ENCODE data around the gene PRDX4.

PRDX4 gene

DNA sequence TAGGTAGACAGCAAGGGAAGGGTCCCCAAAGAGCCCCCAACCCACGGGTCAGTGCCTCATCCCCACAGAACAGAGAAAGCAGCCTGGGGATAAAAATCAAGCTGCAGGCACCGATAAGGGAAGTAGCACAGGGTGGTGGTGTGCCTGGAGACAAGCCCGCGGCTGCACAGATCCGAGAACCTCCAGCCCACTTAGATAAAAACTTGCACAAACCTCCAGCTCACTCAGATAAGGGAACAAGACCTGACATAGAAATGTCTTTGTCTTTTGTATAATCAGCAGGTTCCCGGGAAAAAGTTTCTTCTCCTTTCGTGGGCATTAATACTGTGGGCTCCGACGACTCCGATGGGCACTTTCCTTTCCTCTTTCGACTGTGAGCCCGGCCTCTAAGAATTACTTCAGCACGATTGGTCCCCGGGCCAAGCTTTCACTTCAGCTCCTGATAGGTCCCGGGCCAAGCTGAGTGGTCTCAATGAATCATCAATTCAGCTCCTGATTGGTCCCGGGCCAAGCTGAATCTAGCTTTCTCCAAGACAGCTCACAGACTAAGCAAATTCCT is 32.4 kb downstream of the PRDX4 start:
- TF ChIP-seq ZNF416 (tag by site-specific recombination; IDR thresholded peaks at IDR 0.05) (no peak), BCL11A (tag by site-specific recombination; IDR thresholded peaks at IDR 0.05; ENCODE audit: low read depth) (no peak), ZNF140 (tag by site-specific recombination; IDR thresholded peaks at IDR 0.05) (no peak)
- TF ChIP-seq, protein P1, sequence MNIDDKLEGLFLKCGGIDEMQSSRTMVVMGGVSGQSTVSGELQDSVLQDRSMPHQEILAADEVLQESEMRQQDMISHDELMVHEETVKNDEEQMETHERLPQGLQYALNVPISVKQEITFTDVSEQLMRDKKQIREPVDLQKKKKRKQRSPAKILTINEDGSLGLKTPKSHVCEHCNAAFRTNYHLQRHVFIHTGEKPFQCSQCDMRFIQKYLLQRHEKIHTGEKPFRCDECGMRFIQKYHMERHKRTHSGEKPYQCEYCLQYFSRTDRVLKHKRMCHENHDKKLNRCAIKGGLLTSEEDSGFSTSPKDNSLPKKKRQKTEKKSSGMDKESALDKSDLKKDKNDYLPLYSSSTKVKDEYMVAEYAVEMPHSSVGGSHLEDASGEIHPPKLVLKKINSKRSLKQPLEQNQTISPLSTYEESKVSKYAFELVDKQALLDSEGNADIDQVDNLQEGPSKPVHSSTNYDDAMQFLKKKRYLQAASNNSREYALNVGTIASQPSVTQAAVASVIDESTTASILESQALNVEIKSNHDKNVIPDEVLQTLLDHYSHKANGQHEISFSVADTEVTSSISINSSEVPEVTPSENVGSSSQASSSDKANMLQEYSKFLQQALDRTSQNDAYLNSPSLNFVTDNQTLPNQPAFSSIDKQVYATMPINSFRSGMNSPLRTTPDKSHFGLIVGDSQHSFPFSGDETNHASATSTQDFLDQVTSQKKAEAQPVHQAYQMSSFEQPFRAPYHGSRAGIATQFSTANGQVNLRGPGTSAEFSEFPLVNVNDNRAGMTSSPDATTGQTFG (tag by site-specific recombination; IDR thresholded peaks at IDR 0.05; ENCODE audit: borderline replicate concordance): no peak
- CTCF ChIA-PET: interaction anchor here (0.7 to 9.1 kb wide), 2 partner anchors 28 to 202 kb away, joined by 3 to 130 read pairs; no protein-coding TSS in a partner anchor
- Histone ChIP-seq H3K36me3 (ENCODE audit: control insufficient read depth in 2 of 2, insufficient read depth in 1 of 2, low read length in 2 of 2) (peaks cover 9 to 24% of the 10 kb centered on the region in 2 experiments; a peak in 2 of 3 replicates), H3K4me3 (ENCODE audit: low read depth, low read length) (no peak overlapping the region), H3K4me1 (ENCODE audit: control insufficient read depth, insufficient read depth, low read length) (no peaks in the 10 kb centered on the region), H3K9me3 (ENCODE audit: control insufficient read depth, insufficient read depth, low read depth, low read length) (no peaks in the 10 kb centered on the region), H3K27ac (ENCODE audit: extremely low read depth, low read depth, low read length) (no peak overlapping the region)
- POLR2A ChIA-PET: interaction anchor here (0.7 to 1.0 kb wide), 2 partner anchors 42 to 83 kb away, joined by 4 to 7 read pairs; partner anchors contain the start of gene SAT1

- ChIA-PET POLR2A (no interaction called here), CTCF (interaction anchor here (2.9 kb wide), 1 partner anchor 197 kb away, joined by 9 read pairs; no protein-coding TSS in a partner anchor)
- H3K4me1 ChIP-seq (ENCODE audit: control insufficient read depth, insufficient read depth, low read length): no peaks in the 10 kb centered on the region
- H3K4me3 ChIP-seq (ENCODE audit: low read depth, low read length): no peak overlapping the region
- TF ChIP-seq SCRT2 (tag by site-specific recombination; IDR thresholded peaks at IDR 0.05) (peak; percentile 69), GLI2 (tag by site-specific recombination; IDR thresholded peaks at IDR 0.05; ENCODE audit: borderline replicate concordance, low read depth) (no peak), ZNF639 (tag by site-specific recombination; IDR thresholded peaks at IDR 0.05) (no peak), ZNF473 (tag by site-specific recombination; IDR thresholded peaks at IDR 0.05) (no peak)
- peaks cover 28 to 50% of the 10 kb centered on the region in 2 experiments for H3K36me3 ChIP-seq (ENCODE audit: control insufficient read depth in 2 of 2, insufficient read depth in 1 of 2, low read length in 2 of 2)
- H3K27ac ChIP-seq (ENCODE audit: extremely low read depth, low read depth, low read length): no peak overlapping the region
- no peaks in the 10 kb centered on the region for H3K9me3 ChIP-seq (ENCODE audit: control insufficient read depth, insufficient read depth, low read depth, low read length)
These were observed 37.4 kb downstream of the PRDX4 start for GRCh38 chrX:23704673-23705206.

DNA sequence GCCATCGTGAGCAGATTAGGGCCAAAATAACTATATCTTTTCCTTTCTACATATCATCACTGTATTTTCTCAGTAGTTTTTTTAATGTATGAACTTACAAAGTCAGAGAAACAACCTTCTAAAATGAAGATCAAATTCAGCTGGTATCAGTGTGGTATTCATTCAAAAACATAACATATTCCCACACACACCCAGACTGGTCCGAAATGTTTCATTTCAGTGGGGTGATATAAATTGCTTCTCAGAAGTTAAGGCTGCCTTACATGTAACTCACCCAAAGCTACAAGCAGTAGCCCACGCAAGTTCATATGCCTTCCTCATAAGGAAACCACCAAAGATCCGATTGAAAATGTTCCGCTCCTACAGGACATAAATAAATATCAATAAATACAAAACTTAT is 37.9 kb downstream of the PRDX4 start:
- Histone ChIP-seq H3K27ac (ENCODE audit: extremely low read depth, low read depth, low read length) (no peak overlapping the region), H3K4me1 (ENCODE audit: control insufficient read depth, insufficient read depth, low read length) (no peaks in the 10 kb centered on the region), H3K36me3 (ENCODE audit: control insufficient read depth in 2 of 2, insufficient read depth in 1 of 2, low read length in 2 of 2) (peaks cover 25 to 50% of the 10 kb centered on the region in 2 experiments), H3K4me3 (ENCODE audit: low read depth, low read length) (no peak overlapping the region), H3K9me3 (ENCODE audit: control insufficient read depth, insufficient read depth, low read depth, low read length) (no peaks in the 10 kb centered on the region)
- POLR2A ChIA-PET: no interaction called here
- TF ChIP-seq ZNF785 (tag by site-specific recombination; IDR thresholded peaks at IDR 0.05): no peak
- no peak for TF ChIP-seq ZSCAN16 (tag by site-specific recombination; IDR thresholded peaks at IDR 0.05)
- TF ChIP-seq ZNF132 (tag by site-specific recombination; IDR thresholded peaks at IDR 0.05; ENCODE audit: borderline replicate concordance): no peak
- no peak for TF ChIP-seq KLF1 (tag by site-specific recombination; IDR thresholded peaks at IDR 0.05)
- CTCF ChIA-PET: interaction anchor here (0.8 to 2.9 kb wide), 2 partner anchors 197 to 1720 kb away, joined by 3 to 9 read pairs; no protein-coding TSS in a partner anchor

DNA sequence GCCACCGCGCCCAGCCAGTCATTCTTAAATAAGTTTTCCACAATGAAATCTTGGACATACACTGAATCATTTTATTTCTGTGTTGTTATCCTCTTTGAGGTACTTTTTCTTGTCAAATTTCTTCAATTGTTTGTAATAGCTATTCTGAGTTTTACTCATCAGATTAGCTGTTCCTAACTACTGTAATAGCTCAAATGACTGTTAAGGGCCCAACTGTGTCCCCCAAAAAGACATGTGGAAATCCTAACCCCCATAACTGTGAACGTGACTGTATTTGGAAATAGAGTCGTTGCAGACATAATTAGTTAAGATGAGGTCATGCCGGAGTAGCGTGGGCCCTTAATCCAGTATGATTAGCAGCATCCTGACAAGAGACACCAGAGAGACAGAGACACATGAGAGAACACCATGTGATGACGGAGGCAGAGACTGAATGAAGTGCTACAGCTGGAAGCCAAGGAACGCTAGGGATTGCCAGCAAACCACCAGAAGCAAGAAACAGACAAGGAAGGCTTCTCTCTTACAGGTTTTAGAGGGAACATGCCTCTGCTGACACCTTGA is 52.9 kb downstream of the PRDX4 start:
- CTCF ChIA-PET: no interaction called here
- POLR2A ChIA-PET: no interaction called here
- no peaks in the 10 kb centered on the region for H3K4me1 ChIP-seq (ENCODE audit: control insufficient read depth, insufficient read depth, low read length)
- TF ChIP-seq ZNF707 (tag by site-specific recombination; IDR thresholded peaks at IDR 0.05) (no peak), ZBTB1 (tag by site-specific recombination; IDR thresholded peaks at IDR 0.05) (no peak), ZNF621 (tag by site-specific recombination; IDR thresholded peaks at IDR 0.05) (no peak), ZNF146 (tag by site-specific recombination; IDR thresholded peaks at IDR 0.05) (no peak), ZNF133 (tag by site-specific recombination; IDR thresholded peaks at IDR 0.05) (no peak), ZSCAN30 (tag by site-specific recombination; IDR thresholded peaks at IDR 0.05) (no peak), ZNF121 (tag by site-specific recombination; IDR thresholded peaks at IDR 0.05) (no peak), ZNF660 (tag by site-specific recombination; IDR thresholded peaks at IDR 0.05) (no peak), ZNF394 (tag by site-specific recombination; IDR thresholded peaks at IDR 0.05; ENCODE audit: borderline replicate concordance) (peak; percentile 39; the same call in 1 of the 2 replicates), ZBTB8A (tag by site-specific recombination; IDR thresholded peaks at IDR 0.05) (no peak), ZNF76 (tag by site-specific recombination; IDR thresholded peaks at IDR 0.05; ENCODE audit: borderline replicate concordance, low read depth) (no peak)
- TF ChIP-seq, protein P2, sequence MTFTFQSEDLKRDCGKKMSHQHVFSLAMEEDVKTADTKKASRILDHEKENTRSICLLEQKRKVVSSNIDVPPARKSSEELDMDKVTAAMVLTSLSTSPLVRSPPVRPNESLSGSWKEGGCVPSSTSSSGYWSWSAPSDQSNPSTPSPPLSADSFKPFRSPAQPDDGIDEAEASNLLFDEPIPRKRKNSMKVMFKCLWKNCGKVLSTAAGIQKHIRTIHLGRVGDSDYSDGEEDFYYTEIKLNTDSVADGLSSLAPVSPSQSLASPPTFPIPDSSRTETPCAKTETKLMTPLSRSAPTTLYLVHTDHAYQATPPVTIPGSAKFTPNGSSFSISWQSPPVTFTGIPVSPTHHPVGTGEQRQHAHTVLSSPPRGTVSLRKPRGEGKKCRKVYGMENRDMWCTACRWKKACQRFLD (tag by site-specific recombination; IDR thresholded peaks at IDR 0.05): no peak

More for the DNA sequence above, 52.9 kb downstream of the PRDX4 start:
- Histone ChIP-seq H3K4me3 (ENCODE audit: low read depth, low read length) (no peak overlapping the region), H3K9me3 (ENCODE audit: control insufficient read depth, insufficient read depth, low read depth, low read length) (no peaks in the 10 kb centered on the region), H3K36me3 (ENCODE audit: control insufficient read depth in 2 of 2, insufficient read depth in 1 of 2, low read length in 2 of 2) (peaks cover 13 to 41% of the 10 kb centered on the region in 2 experiments), H3K27ac (ENCODE audit: extremely low read depth, low read depth, low read length) (no peak overlapping the region)

Measured in HEK293 (cell line).